ACHN (cell line): ENCODE results near the gene OMP.

Source experiments
- DNase-seq: peaks from one replicate; pipeline ENCODE4 v3.0.0-alpha.2; 2015
- in situ Hi-C: cut with HindIII; loops from 2 replicates; pipeline ENCODE4 v1.10.0; 2017; ENCODE audit warnings: low sequenced_read_pairs, low pct_ligation_motif_present, low pct_unique_long_range_greater_than_20kb

OMP gene

DNA sequence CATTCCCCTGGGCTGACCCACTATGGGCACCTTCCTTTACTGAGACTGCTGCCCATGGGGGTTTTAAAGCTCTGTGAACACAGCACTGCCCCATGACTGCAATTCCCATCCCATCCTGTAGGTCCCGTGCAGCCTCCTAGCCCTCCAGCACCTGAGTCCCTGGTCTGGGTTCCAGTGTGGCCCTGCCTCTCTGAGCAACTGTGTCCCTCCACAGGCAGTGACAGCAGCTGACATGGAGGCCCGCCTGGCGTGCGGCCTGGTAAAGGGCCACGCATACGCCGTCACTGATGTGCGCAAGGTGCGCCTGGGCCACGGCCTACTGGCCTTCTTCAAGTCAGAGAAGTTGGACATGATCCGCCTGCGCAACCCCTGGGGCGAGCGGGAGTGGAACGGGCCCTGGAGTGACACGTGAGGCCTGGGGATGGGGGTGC, 12.6 kb downstream of the OMP start:
- DNase-seq: peak; percentile 5
- in situ Hi-C loops: no loop called here

DNA sequence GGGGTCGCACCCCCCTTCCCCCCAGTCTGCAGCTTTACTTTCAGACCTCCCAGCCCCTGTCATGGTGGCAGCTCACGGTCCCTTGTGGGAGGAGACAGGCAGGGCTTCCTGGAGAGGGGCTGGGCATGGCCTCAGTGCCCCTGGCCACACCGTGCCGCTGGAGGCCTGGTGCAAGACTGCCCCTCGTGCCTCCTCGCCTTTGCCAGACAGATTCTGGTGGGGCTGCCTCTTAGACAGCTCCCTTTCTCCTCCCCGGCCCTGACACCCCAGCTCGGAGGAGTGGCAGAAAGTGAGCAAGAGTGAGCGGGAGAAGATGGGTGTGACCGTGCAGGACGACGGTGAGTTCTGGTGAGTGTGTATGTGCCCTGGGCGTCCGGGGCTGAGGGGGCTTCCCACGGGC, 13.3 kb downstream of the OMP start:
- no peak for DNase-seq
- in situ Hi-C loops: no loop called here

DNA sequence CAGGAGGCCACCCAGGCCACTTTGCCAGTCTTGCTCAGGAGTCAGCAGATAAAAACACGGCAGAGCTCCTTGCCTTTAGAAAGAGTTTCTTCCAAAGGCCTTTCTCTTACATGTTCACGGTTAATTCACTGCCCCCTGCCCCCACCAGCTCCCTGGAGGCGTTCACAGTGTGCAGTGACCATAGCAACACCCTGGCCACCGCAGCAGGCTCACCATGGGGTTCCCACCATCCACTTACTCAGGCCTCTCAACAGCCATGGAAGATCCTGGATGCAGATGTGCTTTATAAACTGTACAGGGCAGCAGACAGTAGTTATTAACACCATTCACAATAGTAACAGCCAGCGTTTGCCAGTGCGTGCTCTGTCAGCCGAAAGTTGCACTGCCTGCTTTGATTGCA, 14.9 kb downstream of the OMP start:
- in situ Hi-C loops: no loop called here
- DNase-seq: no peak

DNA sequence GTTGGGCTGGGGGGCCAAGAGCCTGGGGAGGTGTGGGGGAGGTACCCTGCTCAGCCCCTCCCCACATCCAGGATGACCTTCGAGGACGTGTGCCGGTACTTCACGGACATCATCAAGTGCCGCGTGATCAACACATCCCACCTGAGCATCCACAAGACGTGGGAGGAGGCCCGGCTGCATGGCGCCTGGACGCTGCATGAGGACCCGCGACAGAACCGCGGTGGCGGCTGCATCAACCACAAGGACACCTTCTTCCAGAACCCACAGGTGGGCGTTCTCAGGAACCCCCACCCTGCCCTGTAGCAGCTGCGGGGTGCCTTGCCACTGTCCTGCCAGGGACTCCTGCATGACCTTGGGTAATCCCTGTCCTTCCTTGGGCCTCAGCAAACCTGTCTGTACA, 15.4 kb downstream of the OMP start:
- in situ Hi-C loops: no loop called here
- DNase-seq: no peak

DNA sequence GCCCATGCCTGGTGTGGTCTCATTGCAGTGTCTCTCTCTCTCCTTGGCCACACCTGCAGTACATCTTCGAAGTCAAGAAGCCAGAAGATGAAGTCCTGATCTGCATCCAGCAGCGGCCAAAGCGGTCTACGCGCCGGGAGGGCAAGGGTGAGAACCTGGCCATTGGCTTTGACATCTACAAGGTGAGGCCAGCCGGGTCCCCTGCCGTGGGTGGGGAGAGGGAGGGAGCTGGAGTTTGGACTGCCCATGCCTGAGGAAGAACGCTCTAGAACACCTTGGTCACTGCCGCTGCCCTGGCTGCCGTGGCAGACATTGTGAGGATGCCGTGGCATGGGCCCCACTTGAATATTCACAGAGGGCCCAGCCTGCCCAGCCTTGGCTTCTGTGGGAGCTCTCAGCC, 16.3 kb downstream of the OMP start:
- in situ Hi-C loops: no loop called here
- no peak for DNase-seq

DNA sequence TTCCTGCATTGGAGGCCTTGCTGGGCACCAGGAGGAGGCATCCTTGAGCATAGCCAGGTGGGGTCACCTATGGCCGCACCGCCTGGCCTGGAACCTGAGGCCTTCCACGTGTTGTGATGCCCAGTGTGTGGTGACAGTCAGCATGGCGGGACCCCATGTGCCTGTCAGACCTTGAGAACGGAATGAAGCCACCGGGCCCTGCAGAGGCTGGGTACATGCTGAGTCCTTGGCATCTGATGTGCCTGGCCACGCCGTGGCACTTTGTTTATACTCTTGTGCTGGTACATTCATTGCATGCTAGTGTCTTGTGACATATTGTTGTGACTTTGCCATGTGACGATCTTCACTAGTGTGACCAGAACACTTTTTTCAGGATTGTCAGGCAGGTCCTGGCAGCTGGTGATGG, 16.9 kb downstream of the OMP start:
- no peak for DNase-seq
- in situ Hi-C loops: no loop called here

DNA sequence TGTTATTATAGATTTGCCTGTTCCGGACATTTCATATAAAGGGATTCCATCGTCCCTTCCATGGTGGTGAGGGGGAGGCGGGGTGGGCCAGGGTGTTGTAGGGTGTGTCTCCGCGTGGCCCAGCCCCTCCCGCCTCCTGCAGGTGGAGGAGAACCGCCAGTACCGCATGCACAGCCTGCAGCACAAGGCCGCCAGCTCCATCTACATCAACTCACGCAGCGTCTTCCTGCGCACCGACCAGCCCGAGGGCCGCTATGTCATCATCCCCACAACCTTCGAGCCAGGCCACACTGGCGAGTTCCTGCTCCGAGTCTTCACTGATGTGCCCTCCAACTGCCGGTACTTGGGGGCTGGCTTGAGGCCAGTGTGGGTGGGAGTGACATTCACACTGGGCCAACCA, 17.9 kb downstream of the OMP start:
- in situ Hi-C loops: no loop called here
- DNase-seq: no peak

DNA sequence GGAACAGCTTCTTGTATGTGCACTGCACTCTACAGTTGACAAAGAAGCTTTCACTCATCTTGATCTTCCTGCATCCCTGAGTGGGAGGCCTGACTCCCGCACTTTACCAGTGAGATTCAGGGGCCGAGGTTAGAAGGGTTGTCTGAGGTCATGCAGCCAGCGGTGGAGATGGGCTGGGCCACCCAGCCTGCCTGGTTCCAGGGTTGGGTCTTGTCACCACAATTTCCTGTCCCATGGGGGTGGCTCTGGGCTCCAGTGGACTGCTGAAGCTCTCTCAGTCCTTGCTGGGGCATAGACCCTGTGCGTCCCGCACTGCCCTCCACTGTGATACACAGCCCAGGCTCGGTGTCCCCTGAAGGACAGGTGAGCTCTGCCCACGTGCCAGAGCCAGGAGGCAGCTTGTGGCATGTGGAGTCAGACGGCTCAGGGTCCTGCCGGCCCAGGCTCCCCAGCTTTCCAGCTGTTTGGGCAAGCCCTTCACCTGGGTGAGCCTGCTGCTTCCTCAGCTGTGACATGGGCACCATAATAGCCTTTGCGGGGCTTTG, 18.5 kb downstream of the OMP start:
- no peak for DNase-seq
- in situ Hi-C loops: no loop called here

DNA sequence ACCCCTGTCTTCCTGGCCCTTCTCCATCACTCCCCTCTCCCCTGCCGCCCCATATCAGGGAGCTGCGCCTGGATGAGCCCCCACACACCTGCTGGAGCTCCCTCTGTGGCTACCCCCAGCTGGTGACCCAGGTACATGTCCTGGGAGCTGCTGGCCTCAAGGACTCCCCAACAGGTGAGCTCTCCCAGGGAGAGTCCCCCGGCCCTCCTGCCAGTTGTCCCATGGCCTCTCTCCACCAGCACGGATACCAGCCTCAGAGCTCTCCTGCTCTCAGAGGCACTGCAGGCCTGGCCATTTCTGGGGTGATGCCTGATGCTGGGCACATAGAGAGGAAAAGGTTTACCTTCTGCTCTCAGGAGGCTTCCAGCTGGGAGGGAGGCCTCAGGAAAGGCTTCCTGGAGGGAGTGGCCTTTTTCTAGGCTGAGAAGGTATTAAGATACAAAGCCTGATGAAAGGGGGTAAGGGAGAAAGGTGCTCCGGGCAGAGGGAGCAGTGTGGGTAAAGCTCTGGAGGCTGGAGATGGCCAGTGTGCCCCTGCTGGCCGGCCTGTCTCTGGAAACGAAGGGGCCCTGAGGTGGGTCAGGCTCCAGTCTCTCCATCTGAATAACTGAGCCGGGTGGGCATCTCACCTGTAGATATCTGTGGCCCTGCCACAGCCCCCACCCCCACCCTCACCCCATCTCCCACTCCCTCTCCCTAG, 19.4 kb downstream of the OMP start:
- in situ Hi-C loops: no loop called here
- DNase-seq: no peak

DNA sequence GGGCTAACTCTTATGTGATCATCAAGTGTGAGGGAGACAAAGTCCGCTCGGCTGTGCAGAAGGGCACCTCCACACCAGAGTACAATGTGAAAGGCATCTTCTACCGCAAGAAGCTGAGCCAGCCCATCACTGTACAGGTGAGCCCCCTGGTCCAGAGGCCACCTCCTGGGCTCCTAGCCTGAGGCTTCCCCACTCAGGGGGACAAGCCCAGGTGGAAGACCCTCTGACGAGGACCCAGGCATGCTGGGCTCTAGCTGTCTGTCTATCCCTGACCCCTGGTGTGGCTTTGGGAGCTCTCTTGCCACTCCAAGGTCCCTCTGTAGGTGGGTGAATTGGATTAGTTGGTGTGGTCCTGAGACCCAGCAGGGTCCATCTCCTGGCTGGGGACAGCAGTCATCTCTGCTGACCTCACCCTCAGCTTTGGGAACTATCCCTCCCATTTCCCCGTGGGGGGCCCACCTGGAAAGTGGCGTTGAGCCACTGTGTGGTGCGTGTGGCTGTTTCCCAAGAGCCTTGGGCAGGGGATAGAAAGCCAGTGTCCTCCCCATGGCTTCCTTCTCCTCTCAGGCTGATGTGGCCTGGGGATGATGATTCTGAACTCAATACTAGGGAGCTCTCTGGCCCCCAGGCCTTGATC, 20.1 kb downstream of the OMP start:
- DNase-seq: no peak
- in situ Hi-C loops: no loop called here

DNA sequence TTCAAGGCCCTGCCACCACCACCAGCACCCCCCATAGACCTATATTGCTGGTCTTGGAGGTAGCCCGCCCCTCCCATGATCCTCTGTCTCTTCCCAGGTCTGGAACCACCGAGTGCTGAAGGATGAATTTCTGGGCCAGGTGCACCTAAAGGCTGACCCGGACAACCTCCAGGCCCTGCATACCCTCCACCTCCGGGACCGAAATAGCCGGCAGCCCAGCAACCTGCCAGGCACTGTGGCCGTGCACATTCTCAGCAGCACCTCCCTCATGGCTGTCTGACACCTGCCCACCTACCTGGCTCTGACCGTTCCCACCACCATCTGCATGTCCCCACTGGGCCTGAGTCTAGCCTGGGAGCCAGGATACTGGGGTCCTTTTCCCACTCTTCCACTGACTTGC, 21.0 kb downstream of the OMP start:
- in situ Hi-C loops: no loop called here
- no peak for DNase-seq

DNA sequence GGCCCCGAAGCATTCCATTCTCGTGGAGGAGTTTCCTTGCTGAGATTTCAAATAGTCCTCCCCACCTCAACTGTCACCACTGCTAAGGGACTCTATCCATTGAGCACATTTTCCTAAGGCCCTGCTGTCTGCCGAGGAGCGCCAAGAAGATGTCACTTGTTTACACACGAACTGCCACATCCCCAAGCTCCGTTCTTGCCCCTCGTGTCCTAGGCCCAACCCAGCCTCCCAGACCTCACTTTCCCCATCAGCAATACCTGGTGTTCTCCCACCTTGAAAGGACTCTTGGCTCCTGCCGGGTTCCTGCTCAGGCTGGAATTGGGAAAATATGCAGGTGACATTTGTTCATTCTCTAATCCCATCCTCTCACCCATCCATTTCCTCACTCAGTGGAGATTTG, 21.4 kb downstream of the OMP start:
- DNase-seq: no peak
- in situ Hi-C loops: no loop called here

DNA sequence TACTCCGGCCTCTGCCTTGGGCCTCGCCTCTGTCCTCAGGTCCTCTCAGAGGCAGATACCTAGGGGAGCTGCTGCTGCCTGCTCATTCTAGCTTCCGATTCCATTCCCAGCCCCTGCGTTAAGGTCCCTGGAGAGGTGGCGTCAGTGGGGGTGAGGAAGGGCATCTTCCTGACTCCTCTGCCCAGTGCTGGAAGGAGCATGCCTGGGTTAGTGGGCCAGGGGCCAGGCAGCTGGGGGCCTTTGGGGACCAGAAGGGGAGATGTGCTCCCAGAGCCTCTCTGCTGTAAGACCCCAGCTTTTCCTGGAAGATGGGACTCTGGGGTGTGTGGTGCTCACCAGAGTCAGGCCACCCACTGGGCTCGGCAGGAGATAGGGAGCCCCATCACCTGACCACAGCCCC, 21.8 kb downstream of the OMP start:
- in situ Hi-C loops: no loop called here
- no peak for DNase-seq

DNA sequence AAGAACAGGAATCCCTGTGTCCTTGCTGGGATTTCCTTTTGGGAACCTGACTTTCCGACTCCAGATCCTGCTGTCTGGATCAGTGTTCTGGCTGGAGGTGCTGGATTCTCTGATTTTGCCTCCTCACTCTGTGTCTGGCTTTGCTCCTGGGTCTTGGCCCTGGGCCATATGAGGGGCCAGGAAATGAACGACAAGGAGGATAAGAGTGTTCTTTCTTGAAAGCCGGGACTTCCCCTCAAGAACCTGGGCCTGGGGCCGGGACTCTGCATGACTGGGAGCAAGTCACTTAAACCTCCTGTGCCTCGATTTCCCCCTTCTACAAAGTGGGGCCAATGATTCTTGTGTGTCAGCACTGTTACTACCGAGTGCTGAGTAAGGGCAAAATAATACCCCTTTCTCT, 22.6 kb downstream of the OMP start:
- in situ Hi-C loops: no loop called here
- DNase-seq: no peak

DNA sequence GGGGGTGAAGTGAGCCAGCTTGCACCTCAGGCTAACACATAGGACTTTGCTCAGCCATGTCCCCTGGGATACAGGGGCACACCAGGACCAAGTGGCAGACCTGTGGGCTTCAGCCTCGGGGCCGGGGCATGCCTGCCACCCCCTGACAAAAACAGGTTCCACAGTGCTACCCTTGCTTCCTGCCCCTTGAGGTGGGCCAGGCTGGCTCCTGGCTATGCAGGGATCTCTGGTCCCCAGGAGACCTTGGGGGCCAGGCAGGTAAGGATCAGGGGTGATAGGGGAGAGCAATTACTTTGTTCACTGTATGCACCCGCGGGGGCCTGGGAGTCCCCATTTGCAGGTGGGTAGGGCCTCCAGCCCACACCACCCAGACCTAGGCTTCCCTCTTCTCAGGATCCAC, 23.1 kb downstream of the OMP start:
- DNase-seq: no peak
- in situ Hi-C loops: no loop called here

DNA sequence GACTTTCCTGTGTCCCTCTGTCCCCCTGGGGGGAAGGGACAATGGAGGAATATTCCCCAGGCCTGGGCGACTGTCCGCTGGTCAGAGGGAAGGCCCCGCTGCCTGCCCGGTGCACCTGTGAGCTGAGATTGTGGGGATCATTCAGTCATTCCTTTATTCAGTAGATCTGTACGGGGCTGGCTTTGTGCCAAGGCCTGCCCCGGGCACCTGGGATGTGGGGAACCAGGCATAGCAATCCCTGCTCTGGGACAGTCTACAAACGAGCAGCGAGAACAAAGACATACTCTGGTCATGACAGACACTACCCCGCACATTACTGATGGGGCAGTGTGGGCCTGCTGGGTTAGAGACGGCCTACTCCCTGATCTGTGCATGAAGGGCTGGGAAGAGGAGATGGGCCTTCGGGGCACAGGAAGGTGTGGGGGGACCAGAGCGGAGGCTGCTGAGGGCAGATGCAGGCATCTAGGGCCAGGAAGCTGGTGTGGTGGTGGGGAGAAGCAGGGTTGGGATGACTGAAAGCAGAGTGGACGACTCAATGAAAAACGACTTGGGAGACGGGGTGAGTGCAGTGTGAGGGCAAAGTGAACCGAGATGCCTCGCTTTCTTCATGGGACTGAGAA, 23.6 kb downstream of the OMP start:
- in situ Hi-C loops: no loop called here
- DNase-seq: no peak

DNA sequence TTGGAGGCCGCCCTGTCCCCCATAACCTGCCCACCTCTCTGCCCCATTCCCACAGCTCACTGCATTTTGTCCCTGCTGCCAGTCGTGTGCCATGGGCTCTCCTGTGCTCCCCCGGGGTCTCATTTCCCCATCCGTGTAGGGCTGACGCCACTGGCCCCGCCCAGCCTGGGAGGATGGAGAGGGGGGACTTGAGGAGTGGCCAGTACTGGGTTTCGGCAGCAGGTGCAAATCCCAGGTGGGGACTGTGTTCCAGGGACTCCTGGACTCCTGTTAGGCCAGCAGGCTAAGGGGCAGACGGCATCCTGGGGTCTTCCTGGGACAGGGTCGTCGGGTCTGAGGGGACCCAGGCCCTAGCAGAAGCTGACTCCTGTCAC, 24.2 kb downstream of the OMP start:
- in situ Hi-C loops: no loop called here
- DNase-seq: no peak

DNA sequence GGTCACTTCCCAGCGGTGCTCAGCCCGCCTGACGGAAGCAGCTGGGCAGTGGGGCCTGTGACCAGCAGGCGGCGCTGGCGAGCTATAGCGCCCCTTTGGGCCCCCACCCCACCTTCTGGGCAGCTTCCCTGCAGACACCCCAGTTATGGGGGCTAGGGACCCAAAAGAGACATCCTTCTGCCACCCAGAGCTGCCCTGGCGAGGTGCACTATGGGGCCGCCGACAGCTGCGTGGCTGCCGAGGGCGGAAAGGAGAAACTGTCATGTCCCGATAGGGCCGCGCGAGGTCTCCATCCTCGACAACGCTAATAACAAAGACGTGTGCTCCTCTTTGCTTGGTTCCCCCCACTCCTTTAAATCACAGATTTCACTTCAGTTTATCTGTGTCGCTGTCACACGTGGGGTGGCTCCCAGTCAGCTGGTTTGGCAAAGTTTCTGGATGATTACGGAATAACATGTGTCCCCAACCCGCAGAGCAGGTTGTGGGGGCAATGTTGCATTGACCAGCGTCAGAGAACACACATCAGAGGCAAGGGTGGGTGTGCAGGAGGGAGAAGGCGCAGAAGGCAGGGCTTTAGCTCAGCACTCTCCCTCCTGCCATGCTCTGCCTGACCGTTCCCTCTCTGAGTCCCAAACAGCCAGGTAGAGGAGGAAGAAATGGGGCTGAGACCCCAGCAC, 24.7 kb downstream of the OMP start:
- DNase-seq: peak; percentile 26
- in situ Hi-C loops: no loop called here

DNA sequence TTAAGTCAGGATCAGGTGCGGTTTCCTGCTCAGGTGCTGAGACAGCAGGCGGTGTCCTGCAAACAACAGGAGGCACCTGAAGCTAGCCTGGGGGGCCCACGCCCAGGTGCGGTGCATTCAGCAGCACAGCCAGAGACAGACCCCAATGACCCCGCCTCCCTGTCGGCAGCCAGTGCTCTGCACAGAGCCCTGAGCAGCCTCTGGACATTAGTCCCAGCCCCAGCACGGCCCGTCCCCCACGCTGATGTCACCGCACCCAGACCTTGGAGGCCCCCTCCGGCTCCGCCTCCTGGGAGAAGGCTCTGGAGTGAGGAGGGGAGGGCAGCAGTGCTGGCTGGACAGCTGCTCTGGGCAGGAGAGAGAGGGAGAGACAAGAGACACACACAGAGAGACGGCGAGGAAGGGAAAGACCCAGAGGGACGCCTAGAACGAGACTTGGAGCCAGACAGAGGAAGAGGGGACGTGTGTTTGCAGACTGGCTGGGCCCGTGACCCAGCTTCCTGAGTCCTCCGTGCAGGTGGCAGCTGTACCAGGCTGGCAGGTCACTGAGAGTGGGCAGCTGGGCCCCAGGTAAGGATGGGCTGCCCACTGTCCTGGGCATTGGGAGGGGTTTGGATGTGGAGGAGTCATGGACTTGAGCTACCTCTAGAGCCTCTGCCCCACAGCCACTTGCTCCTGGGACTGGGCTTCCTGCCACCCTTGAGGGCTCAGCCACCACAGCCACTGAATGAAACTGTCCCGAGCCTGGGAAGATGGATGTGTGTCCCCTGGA, 25.5 kb downstream of the OMP start, which contains the start of gene MYO7A:
MYO7A (plus strand) TSS at position 327 of the 772 bp plus-strand sequence. CDS start 2,389 bp downstream, outside the sequence.
- no peak for DNase-seq
- in situ Hi-C loops: no loop called here
